ENCODE data around the gene HS6ST1. TPM values are rescaled to one million over a fixed set of nuclear protein-coding genes. Genes with fewer than 3 reads are reported as not detected.
"Not testable (repeated sequence)": the region's sequence is repeated elsewhere in the genome, so short reads cannot be mapped to it uniquely, and the experiment has no call there.

The HS6ST1 gene
- total RNA-seq, 2 experiments from 2014 or later: 9.1 to 9.6 TPM

GRCh38 chr2:128324008-128324896 is 5.6 kb upstream of the HS6ST1 start:
- CTCF ChIA-PET: no interaction called here
- POLR2A ChIA-PET: no interaction called here
- intact Hi-C loops (cut with micrococcal nuclease): loop anchor here (10.0 kb wide), 4 partner anchors 211 to 1521 kb away; partner anchors contain the start of gene UGGT1
- no peaks in the 10 kb centered on the region for H3K27me3 Mint-ChIP-seq
- H3K4me1 Mint-ChIP-seq (ENCODE audit: low read depth): peaks cover 6% of the 10 kb centered on the region
- peak; percentile 8 for DNase-seq
- H3K27ac Mint-ChIP-seq: no peak overlapping the region
- no peaks in the 10 kb centered on the region for H3K36me3 Mint-ChIP-seq
- H3K4me3 Mint-ChIP-seq: no peak overlapping the region
- no peaks in the 10 kb centered on the region for H3K9me3 Mint-ChIP-seq

GRCh38 chr2:128323555-128323931 is 4.9 kb upstream of the HS6ST1 start:
- Mint-ChIP-seq H3K27ac (no peak overlapping the region), H3K4me3 (peak overlapping the region; percentile 44), H3K36me3 (no peaks in the 10 kb centered on the region), H3K9me3 (no peaks in the 10 kb centered on the region), H3K27me3 (no peaks in the 10 kb centered on the region), H3K4me1 (ENCODE audit: low read depth) (peaks cover 6% of the 10 kb centered on the region)
- POLR2A ChIA-PET: no interaction called here
- DNase-seq: no peak
- intact Hi-C loops (cut with micrococcal nuclease): loop anchor here (10.0 kb wide), 4 partner anchors 211 to 1521 kb away; partner anchors contain the start of gene UGGT1
- CTCF ChIA-PET: no interaction called here

- intact Hi-C loops (cut with micrococcal nuclease): loop anchor here (10.0 kb wide), 4 partner anchors 212 to 1522 kb away; partner anchors contain the start of gene UGGT1
- POLR2A ChIA-PET: no interaction called here
- Mint-ChIP-seq H3K4me3 (peak overlapping the region; percentile 44), H3K27ac (no peak overlapping the region), H3K36me3 (no peaks in the 10 kb centered on the region), H3K4me1 (ENCODE audit: low read depth) (peaks cover 6% of the 10 kb centered on the region), H3K9me3 (no peaks in the 10 kb centered on the region), H3K27me3 (no peaks in the 10 kb centered on the region)
- CTCF ChIA-PET: no interaction called here
- DNase-seq: peak; percentile 9
These were observed 4.3 kb upstream of the HS6ST1 start for GRCh38 chr2:128322715-128323554.

GRCh38 chr2:128321784-128322714 is 3.4 kb upstream of the HS6ST1 start:
- intact Hi-C loops (cut with micrococcal nuclease): loop anchor here (10.0 kb wide), 4 partner anchors 213 to 1523 kb away; partner anchors contain the start of gene UGGT1
- Mint-ChIP-seq H3K27ac (no peak overlapping the region), H3K4me1 (ENCODE audit: low read depth) (peaks cover 6% of the 10 kb centered on the region), H3K4me3 (peak overlapping the region; percentile 60), H3K27me3 (no peaks in the 10 kb centered on the region), H3K9me3 (no peaks in the 10 kb centered on the region), H3K36me3 (no peaks in the 10 kb centered on the region)
- POLR2A ChIA-PET: no interaction called here
- CTCF ChIA-PET: no interaction called here
- DNase-seq: peak; percentile 85

- intact Hi-C loops (cut with micrococcal nuclease): loop anchor here (10.0 kb wide), 4 partner anchors 214 to 1524 kb away; partner anchors contain the start of gene UGGT1
- POLR2A ChIA-PET: no interaction called here
These were observed 2.5 kb upstream of the HS6ST1 start for GRCh38 chr2:128320906-128321771.

GRCh38 chr2:128320192-128320905 is 1.7 kb upstream of the HS6ST1 start:
- ChIA-PET CTCF (no interaction called here), POLR2A (no interaction called here)
- Mint-ChIP-seq H3K36me3 (no peaks in the 10 kb centered on the region), H3K4me3 (no peak overlapping the region), H3K4me1 (ENCODE audit: low read depth) (peaks cover 20% of the 10 kb centered on the region), H3K27ac (no peak overlapping the region), H3K27me3 (no peaks in the 10 kb centered on the region), H3K9me3 (no peaks in the 10 kb centered on the region)
- intact Hi-C loops (cut with micrococcal nuclease): loop anchor here (10.0 kb wide), 4 partner anchors 214 to 1524 kb away; partner anchors contain the start of gene UGGT1
- no peak for DNase-seq

More at GRCh38 chr2:128320906-128321771, 2.5 kb upstream of the HS6ST1 start:
- peaks cover 14% of the 10 kb centered on the region for H3K4me1 Mint-ChIP-seq (ENCODE audit: low read depth)
- H3K27me3 Mint-ChIP-seq: no peaks in the 10 kb centered on the region
- peak overlapping the region; percentile 43 for H3K4me3 Mint-ChIP-seq
- no peak for DNase-seq
- no peaks in the 10 kb centered on the region for H3K9me3 Mint-ChIP-seq
- H3K27ac Mint-ChIP-seq: no peak overlapping the region
- CTCF ChIA-PET: interaction anchor here (0.5 kb wide), 1 partner anchor 50 kb away, joined by 3 read pairs; no protein-coding TSS in a partner anchor
- H3K36me3 Mint-ChIP-seq: no peaks in the 10 kb centered on the region

GRCh38 chr2:128319631-128320191 is 1.0 kb upstream of the HS6ST1 start:
- CTCF ChIA-PET: no interaction called here
- Mint-ChIP-seq H3K36me3 (no peaks in the 10 kb centered on the region), H3K9me3 (no peaks in the 10 kb centered on the region), H3K27ac (no peak overlapping the region), H3K4me1 (ENCODE audit: low read depth) (peaks cover 25% of the 10 kb centered on the region), H3K4me3 (peak overlapping the region; percentile 45), H3K27me3 (no peaks in the 10 kb centered on the region)
- DNase-seq: no peak
- intact Hi-C loops (cut with micrococcal nuclease): loop anchor here (5.0 to 10.0 kb wide), 6 partner anchors 142 to 1525 kb away; partner anchors contain the start of genes SAP130 and UGGT1
- POLR2A ChIA-PET: no interaction called here

- intact Hi-C loops (cut with micrococcal nuclease): loop anchor here (5.0 kb wide), 2 partner anchors 141 to 291 kb away; partner anchors contain the start of gene SAP130
- H3K9me3 Mint-ChIP-seq, H3K27me3 Mint-ChIP-seq, POLR2A ChIA-PET, CTCF ChIA-PET, H3K36me3 Mint-ChIP-seq, H3K27ac Mint-ChIP-seq: not testable (repeated sequence)
- H3K4me1 Mint-ChIP-seq (ENCODE audit: low read depth): peaks cover 36% of the 10 kb centered on the region
- peak; percentile 43 for DNase-seq
- H3K4me3 Mint-ChIP-seq: peak overlapping the region; percentile 64
These were observed 423 bp downstream of the HS6ST1 start for GRCh38 chr2:128318245-128318644.

GRCh38 chr2:128317899-128318225 is 806 bp downstream of the HS6ST1 start:
- CTCF ChIA-PET: not testable (repeated sequence)
- intact Hi-C loops (cut with micrococcal nuclease): loop anchor here (5.0 kb wide), 2 partner anchors 141 to 291 kb away; partner anchors contain the start of gene SAP130

More at GRCh38 chr2:128317899-128318225, 806 bp downstream of the HS6ST1 start:
- not testable (repeated sequence) for H3K27me3 Mint-ChIP-seq, DNase-seq, H3K9me3 Mint-ChIP-seq, H3K36me3 Mint-ChIP-seq, H3K27ac Mint-ChIP-seq
- POLR2A ChIA-PET: interaction anchor here (1.1 kb wide), 1 partner anchor 7 kb away, joined by 3 read pairs; no protein-coding TSS in a partner anchor
- Mint-ChIP-seq H3K4me1 (ENCODE audit: low read depth) (peaks cover 40% of the 10 kb centered on the region), H3K4me3 (peak overlapping the region; percentile 79)
